GM12892 (cell line): ENCODE results near the gene BCAN. TPM values are rescaled to one million over a fixed set of nuclear protein-coding genes. Genes with fewer than 3 reads are reported as not detected.

Experiments
- DNase-seq: peaks from one replicate; pipeline ENCODE4 v3.0.0; 2011; ENCODE audit not compliant: insufficient read length
- FAIRE-seq: peaks from 2 replicates; lab custom pipeline; 2011; peaks lifted over from hg19 to GRCh38; lab: Jason Lieb, UNC
- POLR2A ChIP-seq: IDR thresholded peaks from 2 replicates; pipeline ENCODE4 v1.6.1; 2011; ENCODE audit warnings: low read depth, low read length, control low read depth
- POLR2AphosphoS5 ChIP-seq: IDR thresholded peaks from 2 replicates; pipeline ENCODE4 v1.6.1; 2011; ENCODE audit warnings: low read depth, low read length, control low read depth
- TAF1 ChIP-seq: IDR thresholded peaks from 2 replicates; pipeline ENCODE4 v1.6.1; 2011; ENCODE audit warnings: low read depth, mild to moderate bottlenecking, control low read depth, low read length, borderline replicate concordance
- polyA plus RNA-seq: library from polyadenylated mRNA; unstranded; fragments of >200 nt; gene quantifications from one replicate; pipeline ENCODE4 v1.2.1, GENCODE V29; 2012; ENCODE audit warnings: missing spikeins, inconsistent platforms; ENCODE audit not compliant: missing spikeins

BCAN gene
- polyA plus RNA-seq = 0.36 TPM

DNA sequence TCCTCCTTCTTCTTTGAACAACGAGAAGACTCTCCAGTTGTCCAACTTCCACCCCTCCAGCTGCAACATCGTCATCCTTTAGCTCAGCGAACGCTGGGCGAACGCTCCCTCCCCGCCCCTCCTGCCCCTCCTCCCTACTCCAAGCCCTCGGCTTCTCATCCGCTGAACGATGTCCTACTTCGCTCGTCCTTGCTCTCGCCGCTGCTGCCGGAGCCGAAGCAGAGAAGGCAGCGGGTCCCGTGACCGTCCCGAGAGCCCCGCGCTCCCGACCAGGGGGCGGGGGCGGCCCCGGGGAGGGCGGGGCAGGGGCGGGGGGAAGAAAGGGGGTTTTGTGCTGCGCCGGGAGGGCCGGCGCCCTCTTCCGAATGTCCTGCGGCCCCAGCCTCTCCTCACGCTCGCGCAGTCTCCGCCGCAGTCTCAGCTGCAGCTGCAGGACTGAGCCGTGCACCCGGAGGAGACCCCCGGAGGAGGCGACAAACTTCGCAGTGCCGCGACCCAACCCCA lies at the start of gene BCAN:
TSS of gene BCAN (plus strand) at position 357 of the 504 bp plus-strand sequence. CDS start 3,938 bp downstream, outside the sequence.
- DNase-seq (no peak), FAIRE-seq (no peak)
- TF ChIP-seq POLR2A = no peak
- no peak for TF ChIP-seq POLR2AphosphoS5
- TF ChIP-seq TAF1 = no peak

- no peak for DNase-seq
- peak; percentile 78 for FAIRE-seq
- no peak for TF ChIP-seq TAF1
- TF ChIP-seq POLR2A = peak; percentile 25; the same call in 1 of the 2 replicates
- TF ChIP-seq POLR2AphosphoS5 = peak; percentile 34; the same call in 1 of the 2 replicates
Measured at GRCh38 chr1:156592158-156592909, 49.6 kb upstream of the BCAN start.

GRCh38 chr1:156592910-156593660 lies 48.8 kb upstream of the BCAN start:
- DNase-seq (no peak), FAIRE-seq (no peak)
- no peak for TF ChIP-seq TAF1
- 0 out of 2 replicates have a peak, but pooled peaks have one; percentile 19 for TF ChIP-seq POLR2AphosphoS5

DNA sequence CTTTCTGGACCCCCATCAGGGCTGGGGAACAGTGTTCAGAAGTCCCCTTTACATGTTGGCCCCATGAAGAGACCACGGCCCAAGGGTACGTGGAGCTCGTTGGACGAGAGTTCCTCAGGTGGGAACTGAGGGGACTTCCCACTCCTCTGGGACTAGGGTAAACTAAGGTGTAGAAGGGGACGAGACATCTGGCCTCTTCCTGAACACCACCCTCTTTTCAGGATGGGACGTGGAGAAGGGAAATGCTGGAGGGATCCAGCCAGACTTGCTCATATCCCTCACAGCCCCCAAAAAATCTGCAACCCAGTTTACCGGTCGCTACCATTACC lies 48.3 kb upstream of the BCAN start:
- TF ChIP-seq TAF1 (no peak), POLR2AphosphoS5 (no peak), POLR2A (no peak)
- no peak for FAIRE-seq
- DNase-seq = no peak

DNA sequence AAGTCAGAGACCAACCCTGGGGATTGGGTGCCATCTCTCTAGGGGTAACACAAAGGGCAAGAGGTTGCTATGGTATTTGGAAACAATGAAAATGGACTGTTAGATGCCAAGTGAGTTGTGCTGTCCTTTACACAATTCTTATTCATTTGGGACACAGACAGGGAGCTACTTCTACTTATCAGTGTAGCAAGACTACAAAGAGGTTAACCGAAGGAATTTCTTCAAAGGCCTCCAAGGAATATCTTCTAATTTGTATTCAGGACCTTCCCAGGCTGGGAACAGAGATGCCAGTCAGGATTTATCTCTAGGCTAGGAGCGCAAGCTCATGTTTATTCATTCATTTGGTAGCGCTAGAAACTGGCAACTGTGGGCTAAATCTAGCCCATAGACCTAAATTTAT lies 47.7 kb upstream of the BCAN start:
- no peak for FAIRE-seq
- TF ChIP-seq TAF1 = no peak
- TF ChIP-seq POLR2A = no peak
- no peak; the same call in 1 of the 2 replicates for TF ChIP-seq POLR2AphosphoS5
- no peak for DNase-seq

- TF ChIP-seq POLR2A (no peak), POLR2AphosphoS5 (no peak; the same call in 1 of the 2 replicates), TAF1 (no peak)
- DNase-seq (no peak), FAIRE-seq (no peak)
Measured at GRCh38 chr1:156595016-156595415, 46.9 kb upstream of the BCAN start.

GRCh38 chr1:156596426-156596825 lies 45.5 kb upstream of the BCAN start:
- TF ChIP-seq TAF1 = no peak
- TF ChIP-seq POLR2A = no peak
- no peak for TF ChIP-seq POLR2AphosphoS5
- FAIRE-seq (no peak), DNase-seq (no peak)

- no peak for TF ChIP-seq POLR2A
- no peak for TF ChIP-seq POLR2AphosphoS5
- no peak for TF ChIP-seq TAF1
- FAIRE-seq = no peak
- no peak for DNase-seq
Measured at GRCh38 chr1:156598125-156598524, 43.8 kb upstream of the BCAN start.

DNA sequence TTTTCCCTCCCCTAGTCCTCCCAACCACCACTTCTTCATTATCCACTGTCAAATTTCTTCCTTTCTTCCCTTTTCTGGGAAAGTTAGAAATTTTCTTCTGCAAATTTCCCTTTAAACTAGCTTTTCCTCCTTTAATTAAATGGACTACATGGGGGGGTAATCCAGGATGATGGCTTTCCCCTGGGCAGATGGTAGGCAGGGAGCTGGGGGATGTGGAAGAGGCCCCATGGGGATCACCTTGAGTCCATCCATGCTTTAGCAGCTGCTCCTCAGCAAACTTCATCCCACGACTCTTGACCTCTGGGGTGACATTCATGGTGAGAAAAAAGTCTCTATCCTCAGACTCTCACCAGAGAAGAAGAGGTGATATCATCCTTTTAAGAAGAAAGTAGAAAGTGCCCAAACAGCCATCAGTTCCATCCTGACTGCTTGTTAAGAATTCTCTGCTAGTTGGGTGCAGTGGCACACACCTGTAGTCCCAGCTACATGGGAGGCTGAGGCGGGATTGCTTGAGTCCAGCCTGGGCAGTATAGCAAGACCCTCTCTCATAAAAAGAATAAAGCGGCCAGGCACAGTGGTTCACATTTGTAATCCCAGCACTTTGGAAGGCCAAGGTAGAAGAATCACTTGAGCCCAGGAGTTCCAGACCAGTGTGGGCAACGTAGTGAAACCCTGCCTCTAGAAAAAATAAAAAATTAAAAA lies 43.0 kb upstream of the BCAN start:
- FAIRE-seq = no peak
- DNase-seq = no peak
- TF ChIP-seq POLR2AphosphoS5 = no peak
- TF ChIP-seq POLR2A = no peak
- TF ChIP-seq TAF1 = no peak

GRCh38 chr1:156599811-156600210 lies 42.1 kb upstream of the BCAN start:
- no peak for DNase-seq
- TF ChIP-seq POLR2A = 0 out of 2 replicates have a peak, but pooled peaks have one; percentile 16
- TF ChIP-seq POLR2AphosphoS5 = no peak

GRCh38 chr1:156600733-156601121 lies 41.2 kb upstream of the BCAN start:
- FAIRE-seq (no peak), DNase-seq (no peak)
- TF ChIP-seq TAF1 (no peak), POLR2AphosphoS5 (no peak)

More at GRCh38 chr1:156599811-156600210, 42.1 kb upstream of the BCAN start:
- FAIRE-seq = no peak
